Esophagus squamous epithelium (tissue), 4 donors: Measurements from ENCODE around the gene SPTLC2.

Experiments
- CTCF ChIP-seq, 6 experiments: fragments of 450-650 bp in 4 of 6; fragments of 200-600 bp in 2 of 6; sonication (generic) in 2 of 6; IDR thresholded peaks; one replicate each; pipeline ENCODE4 v1.5.1; 2016 to 2019; ENCODE audit warnings: antibody characterized with exemption in 6 of 6, mild to moderate bottlenecking in 4 of 6, moderate library complexity in 4 of 6
- POLR2A ChIP-seq, 4 donors: fragments of 450-650 bp; IDR thresholded peaks; one replicate each; pipeline ENCODE4 v1.6.1; 2017; ENCODE audit warnings: antibody characterized with exemption in 4 of 4, mild to moderate bottlenecking in 4 of 4, moderate library complexity in 3 of 4

GRCh38 chr14:77469539-77469938 is 146.9 kb downstream of the SPTLC2 start:
- no peak for TF ChIP-seq CTCF (IDR thresholded peaks at IDR 0.05)
- TF ChIP-seq POLR2A (IDR thresholded peaks at IDR 0.05): no peak
